Liver (tissue), 9 donors: Measurements from ENCODE around the gene GPATCH8. TPM values are rescaled to one million over a fixed set of nuclear protein-coding genes. Genes with fewer than 3 reads are reported as not detected.

ENCODE experiments used
- DNase-seq: peaks from one replicate; pipeline ENCODE4 v3.0.0-alpha.2; 2017; ENCODE audit warnings: low spot score
- H3K27ac ChIP-seq, 2 donors: one replicate each; pipeline ENCODE4 v1.7.0; 2013; ENCODE audit warnings: inconsistent platforms in 2 of 2, low read length in 2 of 2, control low read depth in 1 of 2, low read depth in 1 of 2, mild to moderate bottlenecking in 1 of 2
- H3K27me3 ChIP-seq, 4 donors: one replicate each; pipeline versions ENCODE4 v1.6.1 to v1.7.0; 2013; ENCODE audit warnings: low read length in 3 of 4, inconsistent platforms in 1 of 4, mild to moderate bottlenecking in 1 of 4, moderate library complexity in 1 of 4; ENCODE audit not compliant: control insufficient read depth in 4 of 4, insufficient read depth in 4 of 4
- H3K36me3 ChIP-seq, 4 donors: one replicate each; pipeline versions ENCODE4 v1.6.1 to v1.7.0; 2013; ENCODE audit warnings: low read length in 3 of 4, mild to moderate bottlenecking in 3 of 4, low read depth in 1 of 4, moderate library complexity in 1 of 4; ENCODE audit not compliant: control insufficient read depth in 4 of 4, insufficient read depth in 3 of 4
- H3K4me1 ChIP-seq, 4 donors: one replicate each; pipeline versions ENCODE4 v1.6.1 to v1.7.0; 2013; ENCODE audit warnings: low read length in 3 of 4, mild to moderate bottlenecking in 3 of 4, moderate library complexity in 1 of 4; ENCODE audit not compliant: control insufficient read depth in 4 of 4, insufficient read depth in 4 of 4
- H3K4me3 ChIP-seq, 3 donors: one replicate each; pipeline versions ENCODE4 v1.6.1 to v1.7.0; 2013; ENCODE audit warnings: low read length in 3 of 3, control low read depth in 1 of 3, low read depth in 1 of 3, mild to moderate bottlenecking in 1 of 3
- H3K9ac ChIP-seq, 2 donors: one replicate each; pipeline ENCODE4 v1.7.0; 2013; ENCODE audit warnings: low read length in 2 of 2, mild to moderate bottlenecking in 2 of 2, moderate library complexity in 2 of 2, control low read depth in 1 of 2, low read depth in 1 of 2
- H3K9me3 ChIP-seq, 4 donors: one replicate each; pipeline versions ENCODE4 v1.6.1 to v1.7.0; 2013; ENCODE audit warnings: low read length in 3 of 4; ENCODE audit not compliant: control insufficient read depth in 4 of 4
- FOXA1 ChIP-seq: IDR thresholded peaks from 2 replicates; pipeline ENCODE4 v1.6.1; 2016; ENCODE audit warnings: antibody characterized with exemption
- FOXA2 ChIP-seq: IDR thresholded peaks from 2 replicates; pipeline ENCODE4 v1.6.1; 2016; ENCODE audit warnings: antibody characterized with exemption
- GABPA ChIP-seq, 2 donors: IDR thresholded peaks in 1 of 2; conservative IDR thresholded peaks in 1 of 2; 2 replicates each; pipeline ENCODE4 v1.6.1; 2016; ENCODE audit warnings: antibody characterized with exemption in 2 of 2, mild to moderate bottlenecking in 1 of 2, moderate library complexity in 1 of 2
- HNF4A ChIP-seq, 2 donors: conservative IDR thresholded peaks; 2 replicates each; pipeline ENCODE4 v1.6.1; 2016; ENCODE audit warnings: antibody characterized with exemption in 2 of 2, mild to moderate bottlenecking in 2 of 2
- JUND ChIP-seq, 2 donors: IDR thresholded peaks; 2 replicates each; pipeline ENCODE4 v1.6.1; 2016; ENCODE audit warnings: antibody characterized with exemption in 2 of 2
- NR2F2 ChIP-seq: IDR thresholded peaks from 2 replicates; pipeline ENCODE4 v1.6.1; 2016; ENCODE audit warnings: antibody characterized with exemption
- RAD21 ChIP-seq, 2 donors: IDR thresholded peaks; 2 replicates each; pipeline ENCODE4 v1.6.1; 2016; ENCODE audit warnings: antibody characterized with exemption in 2 of 2, mild to moderate bottlenecking in 2 of 2
- RXRA ChIP-seq, 2 donors: IDR thresholded peaks; 2 replicates each; pipeline ENCODE4 v1.6.1; 2017 to 2018; ENCODE audit warnings: antibody characterized with exemption in 2 of 2, mild to moderate bottlenecking in 1 of 2
- TAF1 ChIP-seq: conservative IDR thresholded peaks from 2 replicates; pipeline ENCODE4 v1.6.1; 2016; ENCODE audit warnings: antibody characterized with exemption, mild to moderate bottlenecking
- YY1 ChIP-seq: IDR thresholded peaks from 2 replicates; pipeline ENCODE4 v1.6.1; 2016; ENCODE audit warnings: antibody characterized with exemption, mild to moderate bottlenecking
- WGBS: extraction: QIAGEN DNeasy Blood & Tissue Kit; methylation state at CpG from one replicate; pipeline ENCODE4 v1.1.7; 2013; 5-methylcytosine and 5-hydroxymethylcytosine counted together
- polyA plus RNA-seq, 2 donors: library from polyadenylated mRNA; stranded (reverse) in 1 of 2; unstranded in 1 of 2; fragments of 200-250 nt in 1 of 2; fragments of >200 nt in 1 of 2; fragmentation: Nextera tagmentation in 1 of 2; extraction: Ambion mirVana in 1 of 2; gene quantifications; one replicate each; pipeline versions ENCODE4 v1.2.1 to v1.2.3, GENCODE V29; 2013 to 2015
- total RNA-seq, 2 donors: library from RNA; depleted of rRNA; stranded (reverse); fragments of >200 nt; gene quantifications; one replicate each; pipeline ENCODE4 v1.2.3, GENCODE V29; 2014
- TF ChIP-seq, protein P1 (sequence below): IDR thresholded peaks from 2 replicates; pipeline ENCODE4 v1.6.1; 2016; ENCODE audit warnings: antibody characterized with exemption, mild to moderate bottlenecking
- TF ChIP-seq, protein P2 (sequence below): fragments of 150-350 bp; IDR thresholded peaks from 2 replicates; pipeline ENCODE4 v1.5.1; 2017; ENCODE audit warnings: improper control_type of control experiment, low read depth, low read length; ENCODE audit not compliant: missing input control
- TF ChIP-seq, protein P3 (sequence below): IDR thresholded peaks from 2 replicates; pipeline ENCODE4 v1.6.1; 2016; ENCODE audit warnings: antibody characterized with exemption
- TF ChIP-seq, protein P4 (sequence below): IDR thresholded peaks from 2 replicates; pipeline ENCODE4 v1.6.1; 2016; ENCODE audit warnings: antibody characterized with exemption
- donor health status: healthy.
- donor health status: healthy.
- donor health status: healthy.
- donor health status: healthy.
- donor health status: healthy.

Gene GPATCH8
- total and polyA plus RNA-seq, 4 donors: 4.2 to 21.8 (median 9.9) TPM

DNA sequence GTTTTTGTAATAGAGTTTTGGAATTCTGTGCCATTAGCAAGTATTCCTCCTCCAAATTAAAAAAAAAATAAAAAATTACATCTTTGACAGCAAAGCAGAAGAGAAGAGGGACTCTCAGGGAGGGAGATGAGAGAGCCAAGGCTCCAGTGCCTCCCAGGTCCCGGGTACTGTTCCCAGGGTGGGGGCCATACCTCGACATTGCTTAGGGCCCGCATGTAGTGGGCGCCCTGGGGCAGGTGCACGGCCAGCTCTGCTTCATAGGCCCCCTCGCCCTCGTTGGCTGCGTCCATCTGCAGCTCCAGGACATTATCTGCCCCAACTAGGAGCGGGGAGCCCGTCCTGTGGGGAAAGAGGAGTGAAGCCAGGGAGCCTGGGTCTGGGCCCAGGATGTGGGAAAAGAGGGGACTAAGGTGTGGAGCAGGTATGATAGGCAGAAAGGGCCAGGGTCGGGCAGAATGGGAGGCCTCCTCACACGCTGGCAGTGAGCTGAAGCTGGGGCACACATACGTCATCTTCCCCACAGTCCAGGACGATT lies 125.0 kb downstream of the GPATCH8 start:
- Histone ChIP-seq H3K9me3 (no peaks in the 10 kb centered on the region), H3K9ac (no peak overlapping the region), H3K27ac (no peak overlapping the region), H3K4me1 (no peaks in the 10 kb centered on the region), H3K36me3 (no peaks in the 10 kb centered on the region), H3K4me3 (no peak overlapping the region), H3K27me3 (no peaks in the 10 kb centered on the region)
- no peak for DNase-seq
- TF ChIP-seq RXRA (IDR thresholded peaks at IDR 0.05) (no peak), YY1 (no peak), TAF1 (no peak), RAD21 (IDR thresholded peaks at IDR 0.05) (no peak), FOXA2 (no peak), GABPA (IDR thresholded peaks at IDR 0.05 in 1 of 2, conservative IDR thresholded peaks at IDR 0.05 in 1 of 2) (no peak), HNF4A (conservative IDR thresholded peaks at IDR 0.05) (no peak), NR2F2 (no peak), FOXA1 (no peak), JUND (IDR thresholded peaks at IDR 0.05) (no peak)
- TF ChIP-seq, protein P1, sequence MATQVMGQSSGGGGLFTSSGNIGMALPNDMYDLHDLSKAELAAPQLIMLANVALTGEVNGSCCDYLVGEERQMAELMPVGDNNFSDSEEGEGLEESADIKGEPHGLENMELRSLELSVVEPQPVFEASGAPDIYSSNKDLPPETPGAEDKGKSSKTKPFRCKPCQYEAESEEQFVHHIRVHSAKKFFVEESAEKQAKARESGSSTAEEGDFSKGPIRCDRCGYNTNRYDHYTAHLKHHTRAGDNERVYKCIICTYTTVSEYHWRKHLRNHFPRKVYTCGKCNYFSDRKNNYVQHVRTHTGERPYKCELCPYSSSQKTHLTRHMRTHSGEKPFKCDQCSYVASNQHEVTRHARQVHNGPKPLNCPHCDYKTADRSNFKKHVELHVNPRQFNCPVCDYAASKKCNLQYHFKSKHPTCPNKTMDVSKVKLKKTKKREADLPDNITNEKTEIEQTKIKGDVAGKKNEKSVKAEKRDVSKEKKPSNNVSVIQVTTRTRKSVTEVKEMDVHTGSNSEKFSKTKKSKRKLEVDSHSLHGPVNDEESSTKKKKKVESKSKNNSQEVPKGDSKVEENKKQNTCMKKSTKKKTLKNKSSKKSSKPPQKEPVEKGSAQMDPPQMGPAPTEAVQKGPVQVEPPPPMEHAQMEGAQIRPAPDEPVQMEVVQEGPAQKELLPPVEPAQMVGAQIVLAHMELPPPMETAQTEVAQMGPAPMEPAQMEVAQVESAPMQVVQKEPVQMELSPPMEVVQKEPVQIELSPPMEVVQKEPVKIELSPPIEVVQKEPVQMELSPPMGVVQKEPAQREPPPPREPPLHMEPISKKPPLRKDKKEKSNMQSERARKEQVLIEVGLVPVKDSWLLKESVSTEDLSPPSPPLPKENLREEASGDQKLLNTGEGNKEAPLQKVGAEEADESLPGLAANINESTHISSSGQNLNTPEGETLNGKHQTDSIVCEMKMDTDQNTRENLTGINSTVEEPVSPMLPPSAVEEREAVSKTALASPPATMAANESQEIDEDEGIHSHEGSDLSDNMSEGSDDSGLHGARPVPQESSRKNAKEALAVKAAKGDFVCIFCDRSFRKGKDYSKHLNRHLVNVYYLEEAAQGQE: no peak
- TF ChIP-seq, protein P2, sequence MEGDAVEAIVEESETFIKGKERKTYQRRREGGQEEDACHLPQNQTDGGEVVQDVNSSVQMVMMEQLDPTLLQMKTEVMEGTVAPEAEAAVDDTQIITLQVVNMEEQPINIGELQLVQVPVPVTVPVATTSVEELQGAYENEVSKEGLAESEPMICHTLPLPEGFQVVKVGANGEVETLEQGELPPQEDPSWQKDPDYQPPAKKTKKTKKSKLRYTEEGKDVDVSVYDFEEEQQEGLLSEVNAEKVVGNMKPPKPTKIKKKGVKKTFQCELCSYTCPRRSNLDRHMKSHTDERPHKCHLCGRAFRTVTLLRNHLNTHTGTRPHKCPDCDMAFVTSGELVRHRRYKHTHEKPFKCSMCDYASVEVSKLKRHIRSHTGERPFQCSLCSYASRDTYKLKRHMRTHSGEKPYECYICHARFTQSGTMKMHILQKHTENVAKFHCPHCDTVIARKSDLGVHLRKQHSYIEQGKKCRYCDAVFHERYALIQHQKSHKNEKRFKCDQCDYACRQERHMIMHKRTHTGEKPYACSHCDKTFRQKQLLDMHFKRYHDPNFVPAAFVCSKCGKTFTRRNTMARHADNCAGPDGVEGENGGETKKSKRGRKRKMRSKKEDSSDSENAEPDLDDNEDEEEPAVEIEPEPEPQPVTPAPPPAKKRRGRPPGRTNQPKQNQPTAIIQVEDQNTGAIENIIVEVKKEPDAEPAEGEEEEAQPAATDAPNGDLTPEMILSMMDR: no peak
- TF ChIP-seq, protein P3, sequence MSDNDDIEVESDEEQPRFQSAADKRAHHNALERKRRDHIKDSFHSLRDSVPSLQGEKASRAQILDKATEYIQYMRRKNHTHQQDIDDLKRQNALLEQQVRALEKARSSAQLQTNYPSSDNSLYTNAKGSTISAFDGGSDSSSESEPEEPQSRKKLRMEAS: no peak
- TF ChIP-seq, protein P4, sequence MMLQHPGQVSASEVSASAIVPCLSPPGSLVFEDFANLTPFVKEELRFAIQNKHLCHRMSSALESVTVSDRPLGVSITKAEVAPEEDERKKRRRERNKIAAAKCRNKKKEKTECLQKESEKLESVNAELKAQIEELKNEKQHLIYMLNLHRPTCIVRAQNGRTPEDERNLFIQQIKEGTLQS: no peak
- 79% methylated on average over 14 of the region's 14 CpGs for WGBS

DNA sequence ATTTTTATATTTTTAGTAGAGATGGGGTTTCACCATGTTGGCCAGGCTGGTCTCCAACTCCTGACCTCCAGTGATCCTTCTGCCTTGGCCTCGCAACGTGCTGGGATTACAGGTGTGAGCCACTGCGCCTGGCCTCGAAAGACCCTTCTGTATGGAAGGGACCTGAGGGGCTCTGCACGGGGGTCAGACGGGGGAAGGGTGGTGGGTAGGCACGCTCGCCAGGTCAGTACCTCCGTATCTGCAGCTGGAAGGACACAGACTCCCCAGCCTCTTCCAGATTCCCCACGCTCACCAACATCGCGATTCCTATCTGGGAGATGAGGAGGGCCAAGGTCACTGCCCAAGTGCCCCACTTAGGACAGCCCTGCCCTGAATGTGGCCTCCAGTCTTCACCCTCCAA lies 126.4 kb downstream of the GPATCH8 start:
- no peak for DNase-seq
- Histone ChIP-seq H3K27ac (no peak overlapping the region), H3K9me3 (no peaks in the 10 kb centered on the region), H3K4me1 (no peaks in the 10 kb centered on the region), H3K9ac (no peak overlapping the region), H3K36me3 (no peaks in the 10 kb centered on the region), H3K4me3 (no peak overlapping the region), H3K27me3 (no peaks in the 10 kb centered on the region)
- no peak for TF ChIP-seq RXRA (IDR thresholded peaks at IDR 0.05)
- WGBS: 80% methylated on average over 12 of the region's 12 CpGs
